GM23338 (cell line): ENCODE data around the gene LMBR1.

Source experiments
- CREB1 ChIP-seq: fragments of 250-450 bp; sonication (Bioruptor Pico); IDR thresholded peaks from 2 replicates; pipeline ENCODE4 v1.5.0; 2020; ENCODE audit warnings: low read depth, mild to moderate bottlenecking, moderate library complexity
- EZH2 ChIP-seq: fragments of 200-600 bp; sonication (generic); IDR thresholded peaks from one replicate; pipeline ENCODE4 v1.8.0; 2017; ENCODE audit warnings: antibody characterized with exemption, mild to moderate bottlenecking, low read depth; ENCODE audit not compliant: unreplicated experiment
- TF ChIP-seq, protein P1 (sequence below), 2 experiments: fragments of 200-600 bp in 1 of 2; sonication (generic) in 1 of 2; conservative IDR thresholded peaks; 2 replicates each; pipeline versions ENCODE4 v1.5.1 to v1.6.1; 2016 to 2017; ENCODE audit warnings: antibody characterized with exemption in 2 of 2, low read depth in 2 of 2, mild to moderate bottlenecking in 2 of 2, moderate library complexity in 1 of 2
- TF ChIP-seq, protein P2 (sequence below): fragments of 250-450 bp; sonication (Bioruptor Pico); IDR thresholded peaks from 2 replicates; pipeline ENCODE4 v1.5.0; 2020; ENCODE audit warnings: mild to moderate bottlenecking, moderate library complexity

DNA sequence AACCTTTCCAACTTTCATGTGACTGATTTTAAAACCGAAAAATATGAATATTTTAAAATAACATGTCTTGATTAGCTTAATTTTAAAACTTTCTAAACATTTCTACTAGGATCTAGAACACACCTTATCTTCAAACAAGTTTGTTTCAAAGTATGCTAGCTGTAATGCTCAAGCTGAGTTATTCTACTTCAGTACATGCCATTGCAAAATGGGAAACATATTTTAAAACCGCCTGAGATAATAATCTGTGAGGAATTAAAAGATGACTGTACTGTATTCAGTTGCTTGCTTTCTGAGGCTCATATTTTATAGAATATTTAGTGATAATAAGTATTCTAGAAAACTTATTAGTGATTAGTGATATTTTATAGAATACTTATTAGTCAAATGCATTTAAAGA lies 99.6 kb downstream of the LMBR1 start:
- TF ChIP-seq EZH2 (no peak), CREB1 (CRISPR knock-in tag) (no peak)
- TF ChIP-seq, protein P1, sequence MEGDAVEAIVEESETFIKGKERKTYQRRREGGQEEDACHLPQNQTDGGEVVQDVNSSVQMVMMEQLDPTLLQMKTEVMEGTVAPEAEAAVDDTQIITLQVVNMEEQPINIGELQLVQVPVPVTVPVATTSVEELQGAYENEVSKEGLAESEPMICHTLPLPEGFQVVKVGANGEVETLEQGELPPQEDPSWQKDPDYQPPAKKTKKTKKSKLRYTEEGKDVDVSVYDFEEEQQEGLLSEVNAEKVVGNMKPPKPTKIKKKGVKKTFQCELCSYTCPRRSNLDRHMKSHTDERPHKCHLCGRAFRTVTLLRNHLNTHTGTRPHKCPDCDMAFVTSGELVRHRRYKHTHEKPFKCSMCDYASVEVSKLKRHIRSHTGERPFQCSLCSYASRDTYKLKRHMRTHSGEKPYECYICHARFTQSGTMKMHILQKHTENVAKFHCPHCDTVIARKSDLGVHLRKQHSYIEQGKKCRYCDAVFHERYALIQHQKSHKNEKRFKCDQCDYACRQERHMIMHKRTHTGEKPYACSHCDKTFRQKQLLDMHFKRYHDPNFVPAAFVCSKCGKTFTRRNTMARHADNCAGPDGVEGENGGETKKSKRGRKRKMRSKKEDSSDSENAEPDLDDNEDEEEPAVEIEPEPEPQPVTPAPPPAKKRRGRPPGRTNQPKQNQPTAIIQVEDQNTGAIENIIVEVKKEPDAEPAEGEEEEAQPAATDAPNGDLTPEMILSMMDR (conservative IDR thresholded peaks at IDR 0.05; ENCODE audit: low read depth in 2 of 2): no peak
- TF ChIP-seq, protein P2, sequence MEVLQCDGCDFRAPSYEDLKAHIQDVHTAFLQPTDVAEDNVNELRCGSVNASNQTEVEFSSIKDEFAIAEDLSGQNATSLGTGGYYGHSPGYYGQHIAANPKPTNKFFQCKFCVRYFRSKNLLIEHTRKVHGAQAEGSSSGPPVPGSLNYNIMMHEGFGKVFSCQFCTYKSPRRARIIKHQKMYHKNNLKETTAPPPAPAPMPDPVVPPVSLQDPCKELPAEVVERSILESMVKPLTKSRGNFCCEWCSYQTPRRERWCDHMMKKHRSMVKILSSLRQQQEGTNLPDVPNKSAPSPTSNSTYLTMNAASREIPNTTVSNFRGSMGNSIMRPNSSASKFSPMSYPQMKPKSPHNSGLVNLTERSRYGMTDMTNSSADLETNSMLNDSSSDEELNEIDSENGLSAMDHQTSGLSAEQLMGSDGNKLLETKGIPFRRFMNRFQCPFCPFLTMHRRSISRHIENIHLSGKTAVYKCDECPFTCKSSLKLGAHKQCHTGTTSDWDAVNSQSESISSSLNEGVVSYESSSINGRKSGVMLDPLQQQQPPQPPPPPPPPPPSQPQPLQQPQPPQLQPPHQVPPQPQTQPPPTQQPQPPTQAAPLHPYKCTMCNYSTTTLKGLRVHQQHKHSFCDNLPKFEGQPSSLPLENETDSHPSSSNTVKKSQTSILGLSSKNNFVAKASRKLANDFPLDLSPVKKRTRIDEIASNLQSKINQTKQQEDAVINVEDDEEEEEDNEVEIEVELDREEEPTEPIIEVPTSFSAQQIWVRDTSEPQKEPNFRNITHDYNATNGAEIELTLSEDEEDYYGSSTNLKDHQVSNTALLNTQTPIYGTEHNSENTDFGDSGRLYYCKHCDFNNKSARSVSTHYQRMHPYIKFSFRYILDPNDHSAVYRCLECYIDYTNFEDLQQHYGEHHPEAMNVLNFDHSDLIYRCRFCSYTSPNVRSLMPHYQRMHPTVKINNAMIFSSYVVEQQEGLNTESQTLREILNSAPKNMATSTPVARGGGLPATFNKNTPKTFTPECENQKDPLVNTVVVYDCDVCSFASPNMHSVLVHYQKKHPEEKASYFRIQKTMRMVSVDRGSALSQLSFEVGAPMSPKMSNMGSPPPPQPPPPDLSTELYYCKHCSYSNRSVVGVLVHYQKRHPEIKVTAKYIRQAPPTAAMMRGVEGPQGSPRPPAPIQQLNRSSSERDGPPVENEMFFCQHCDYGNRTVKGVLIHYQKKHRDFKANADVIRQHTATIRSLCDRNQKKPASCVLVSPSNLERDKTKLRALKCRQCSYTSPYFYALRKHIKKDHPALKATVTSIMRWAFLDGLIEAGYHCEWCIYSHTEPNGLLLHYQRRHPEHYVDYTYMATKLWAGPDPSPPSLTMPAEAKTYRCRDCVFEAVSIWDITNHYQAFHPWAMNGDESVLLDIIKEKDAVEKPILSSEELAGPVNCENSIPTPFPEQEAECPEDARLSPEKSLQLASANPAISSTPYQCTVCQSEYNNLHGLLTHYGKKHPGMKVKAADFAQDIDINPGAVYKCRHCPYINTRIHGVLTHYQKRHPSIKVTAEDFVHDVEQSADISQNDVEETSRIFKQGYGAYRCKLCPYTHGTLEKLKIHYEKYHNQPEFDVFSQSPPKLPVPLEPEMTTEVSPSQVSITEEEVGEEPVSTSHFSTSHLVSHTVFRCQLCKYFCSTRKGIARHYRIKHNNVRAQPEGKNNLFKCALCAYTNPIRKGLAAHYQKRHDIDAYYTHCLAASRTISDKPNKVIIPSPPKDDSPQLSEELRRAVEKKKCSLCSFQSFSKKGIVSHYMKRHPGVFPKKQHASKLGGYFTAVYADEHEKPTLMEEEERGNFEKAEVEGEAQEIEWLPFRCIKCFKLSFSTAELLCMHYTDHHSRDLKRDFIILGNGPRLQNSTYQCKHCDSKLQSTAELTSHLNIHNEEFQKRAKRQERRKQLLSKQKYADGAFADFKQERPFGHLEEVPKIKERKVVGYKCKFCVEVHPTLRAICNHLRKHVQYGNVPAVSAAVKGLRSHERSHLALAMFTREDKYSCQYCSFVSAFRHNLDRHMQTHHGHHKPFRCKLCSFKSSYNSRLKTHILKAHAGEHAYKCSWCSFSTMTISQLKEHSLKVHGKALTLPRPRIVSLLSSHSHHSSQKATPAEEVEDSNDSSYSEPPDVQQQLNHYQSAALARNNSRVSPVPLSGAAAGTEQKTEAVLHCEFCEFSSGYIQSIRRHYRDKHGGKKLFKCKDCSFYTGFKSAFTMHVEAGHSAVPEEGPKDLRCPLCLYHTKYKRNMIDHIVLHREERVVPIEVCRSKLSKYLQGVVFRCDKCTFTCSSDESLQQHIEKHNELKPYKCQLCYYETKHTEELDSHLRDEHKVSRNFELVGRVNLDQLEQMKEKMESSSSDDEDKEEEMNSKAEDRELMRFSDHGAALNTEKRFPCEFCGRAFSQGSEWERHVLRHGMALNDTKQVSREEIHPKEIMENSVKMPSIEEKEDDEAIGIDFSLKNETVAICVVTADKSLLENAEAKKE (CRISPR knock-in tag): no peak
